ENCODE results near the gene PRKD3.

Gene PRKD3

DNA sequence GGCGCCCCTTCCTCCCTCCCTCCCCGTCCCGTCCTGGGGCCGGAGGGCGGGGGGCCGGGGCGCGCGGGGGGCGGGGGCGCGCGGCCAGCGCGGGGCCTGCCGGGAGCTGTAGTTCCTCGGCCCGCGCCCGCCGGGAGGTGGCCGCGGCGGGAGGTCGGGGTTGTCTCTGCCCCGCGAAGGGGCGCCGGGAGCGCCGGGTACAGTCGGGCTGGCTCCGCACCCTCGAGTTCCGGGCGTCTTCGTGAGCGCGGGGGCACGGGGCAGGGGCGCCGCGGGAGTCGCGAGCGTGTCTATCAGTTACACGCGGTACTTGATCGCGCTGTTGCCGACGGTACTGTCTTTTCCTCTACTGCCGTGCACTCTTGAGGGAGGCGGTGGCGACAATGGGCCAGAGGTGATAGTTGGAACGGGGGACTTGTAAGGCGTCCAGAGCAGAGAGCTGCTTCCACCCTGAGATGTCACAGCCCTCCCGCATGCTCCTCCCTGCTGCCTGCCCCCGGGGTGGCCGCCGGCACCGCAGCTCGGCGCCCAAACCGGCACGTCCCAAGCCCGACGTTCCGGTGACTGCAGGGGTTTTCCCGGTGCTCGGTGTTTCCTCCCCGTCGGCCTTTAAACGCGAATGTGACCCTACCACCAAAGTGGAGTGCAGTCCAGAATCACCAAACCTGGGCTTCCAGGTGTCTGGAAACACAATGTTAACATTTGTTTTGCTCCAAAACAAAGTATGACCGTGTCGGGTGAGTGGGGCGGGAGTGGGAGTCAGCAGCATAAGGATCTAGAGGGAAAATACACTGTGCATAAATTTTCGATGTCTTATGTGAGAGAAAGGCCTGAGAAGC is at the start of gene PRKD3:
Gene PRKD3, minus strand, starts transcription at position 48 of the 839 bp plus-strand sequence. CDS start 8,309 bp downstream, outside the sequence.
- in situ Hi-C loops (cut with MboI; ENCODE audit: low sequenced_read_pairs): no loop called here

- in situ Hi-C loops (cut with MboI; ENCODE audit: low sequenced_read_pairs): no loop called here
Measured at GRCh38 chr2:37372000-37372399, 47.4 kb upstream of the PRKD3 start.

DNA sequence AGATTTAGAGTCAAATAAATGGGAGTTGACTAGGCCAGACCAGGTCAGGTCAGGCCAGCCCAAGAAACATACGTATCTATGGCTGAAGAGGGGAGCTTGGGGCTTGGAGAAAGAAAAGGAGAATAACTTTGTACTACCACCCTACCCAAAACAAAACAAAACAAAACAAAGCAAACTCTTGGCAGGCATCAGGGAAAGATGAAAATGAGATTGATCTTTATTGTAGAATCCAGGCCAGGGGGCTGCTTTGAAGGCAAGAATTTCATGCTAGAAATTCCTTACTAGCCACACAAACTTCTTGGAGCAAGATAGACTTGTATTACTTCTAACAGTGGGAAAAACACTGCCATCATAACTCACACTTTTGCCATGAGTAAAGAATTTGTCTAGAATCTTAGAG is 46.0 kb upstream of the PRKD3 start:
- in situ Hi-C loops (cut with MboI; ENCODE audit: low sequenced_read_pairs): no loop called here

GRCh38 chr2:37367984-37368383 is 43.4 kb upstream of the PRKD3 start:
- in situ Hi-C loops (cut with MboI; ENCODE audit: low sequenced_read_pairs): no loop called here

DNA sequence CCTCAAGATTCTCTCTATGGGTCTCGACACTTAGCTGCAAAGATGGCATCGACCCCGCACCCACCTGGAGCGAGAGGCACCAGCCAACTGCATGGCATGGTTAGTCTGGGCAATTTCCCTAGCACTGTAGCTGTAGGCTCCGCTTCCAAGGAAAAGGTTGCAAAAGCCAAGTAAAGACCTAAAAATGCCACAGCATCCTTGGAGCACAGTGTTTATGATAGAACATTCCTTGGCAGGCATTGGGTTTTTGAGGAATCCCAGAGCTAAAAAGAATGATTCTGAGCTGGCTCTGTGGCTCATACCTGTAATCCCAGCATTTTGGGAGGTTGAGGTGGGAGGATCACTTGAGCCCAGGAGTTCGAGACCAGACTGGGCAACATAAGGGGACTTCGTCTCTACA is 42.7 kb upstream of the PRKD3 start:
- in situ Hi-C loops (cut with MboI; ENCODE audit: low sequenced_read_pairs): no loop called here

DNA sequence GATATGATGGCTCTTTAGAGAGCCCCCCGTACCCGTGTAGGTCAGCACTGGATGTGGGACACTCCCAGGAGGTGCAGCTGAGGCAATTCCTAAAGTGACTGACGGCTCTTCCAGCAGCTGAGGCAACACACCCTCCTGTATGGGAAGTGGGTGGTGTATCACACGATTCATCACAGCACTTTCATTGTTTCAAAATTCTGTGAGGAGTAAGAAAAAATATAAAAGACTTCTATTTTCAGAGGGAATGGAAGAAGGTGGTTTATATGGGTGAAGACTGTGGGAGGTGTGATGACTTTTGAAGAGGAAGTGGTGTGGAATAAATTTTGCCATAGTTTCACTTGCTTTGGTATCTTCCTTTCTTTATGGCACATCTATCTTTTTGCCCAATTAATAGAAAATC is 42.1 kb upstream of the PRKD3 start:
- in situ Hi-C loops (cut with MboI; ENCODE audit: low sequenced_read_pairs): no loop called here

- in situ Hi-C loops (cut with MboI; ENCODE audit: low sequenced_read_pairs): no loop called here
Measured at GRCh38 chr2:37365669-37366068, 41.0 kb upstream of the PRKD3 start.

GRCh38 chr2:37364351-37364750 is 39.7 kb upstream of the PRKD3 start:
- in situ Hi-C loops (cut with MboI; ENCODE audit: low sequenced_read_pairs): no loop called here

- in situ Hi-C loops (cut with MboI; ENCODE audit: low sequenced_read_pairs): no loop called here
Measured at GRCh38 chr2:37361994-37362698, 37.5 kb upstream of the PRKD3 start.

DNA sequence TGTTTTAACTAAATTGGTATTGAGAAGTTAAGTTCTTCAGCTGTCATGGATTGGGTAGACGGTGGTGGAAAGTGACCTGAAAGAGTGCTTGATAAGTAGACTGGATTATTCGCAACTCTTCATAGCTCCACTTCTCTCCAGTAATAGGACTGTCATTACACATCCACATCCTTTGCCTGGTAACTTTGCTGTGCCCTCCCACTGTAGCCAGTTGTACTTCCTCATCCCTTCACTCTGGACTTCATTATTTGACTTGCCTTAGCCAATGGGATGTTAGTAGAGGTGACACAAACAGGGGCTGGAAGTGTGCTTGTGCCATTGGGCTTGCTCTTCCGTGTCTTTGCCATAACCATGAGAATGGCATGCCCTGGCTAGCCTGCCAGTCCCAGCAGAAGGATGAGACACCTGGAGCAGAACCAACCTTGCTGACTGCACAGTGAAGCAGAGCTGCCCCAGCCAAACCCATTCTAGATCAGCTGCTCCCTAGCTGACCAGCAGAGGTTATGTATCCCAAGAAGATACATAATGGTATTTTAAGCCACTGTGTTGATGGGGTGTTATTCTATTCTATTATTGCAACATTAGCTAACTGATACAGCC is 36.7 kb upstream of the PRKD3 start:
- in situ Hi-C loops (cut with MboI; ENCODE audit: low sequenced_read_pairs): no loop called here

- in situ Hi-C loops (cut with MboI; ENCODE audit: low sequenced_read_pairs): no loop called here
Measured at GRCh38 chr2:37358466-37358865, 33.8 kb upstream of the PRKD3 start.

DNA sequence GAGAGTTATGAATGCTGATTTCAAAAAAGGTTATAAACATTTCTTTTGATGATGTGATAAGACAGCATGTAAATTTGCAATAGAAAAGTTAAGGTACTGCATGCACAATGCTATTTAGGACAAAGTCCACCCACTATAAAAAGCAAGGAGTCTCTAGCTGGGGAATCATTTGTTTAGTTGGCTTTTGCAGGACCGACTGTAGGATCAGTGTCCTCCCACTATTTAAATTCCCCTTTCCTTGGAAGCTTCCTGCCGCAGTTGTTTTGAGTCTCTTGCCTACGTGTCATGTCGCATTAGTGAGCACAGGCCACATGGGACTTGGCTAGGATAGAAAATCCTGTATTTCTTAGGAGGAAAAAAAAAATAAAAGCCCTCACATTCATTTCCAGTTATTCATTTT is 32.9 kb upstream of the PRKD3 start:
- in situ Hi-C loops (cut with MboI; ENCODE audit: low sequenced_read_pairs): no loop called here

GRCh38 chr2:37357069-37357468 is 32.4 kb upstream of the PRKD3 start:
- in situ Hi-C loops (cut with MboI; ENCODE audit: low sequenced_read_pairs): no loop called here

DNA sequence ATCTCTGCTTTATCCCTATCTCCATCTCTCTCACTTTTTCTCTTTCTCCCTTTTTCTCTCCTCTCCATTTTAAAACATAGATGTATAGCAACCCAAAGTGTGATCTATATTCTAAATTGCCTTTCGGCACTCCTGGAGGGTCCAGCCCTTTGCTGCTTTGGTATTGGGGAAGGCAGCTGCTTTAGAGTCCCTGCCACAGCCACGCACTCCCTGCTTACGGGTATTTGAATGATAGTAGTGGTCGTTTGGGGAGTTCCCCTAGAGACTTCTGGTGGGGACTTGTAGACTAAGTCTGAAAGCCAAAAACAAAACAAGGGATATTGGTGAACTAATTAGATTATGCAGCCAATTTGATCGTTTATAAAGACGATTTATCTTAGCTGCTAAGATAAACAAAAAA is 31.7 kb upstream of the PRKD3 start:
- in situ Hi-C loops (cut with MboI; ENCODE audit: low sequenced_read_pairs): no loop called here

DNA sequence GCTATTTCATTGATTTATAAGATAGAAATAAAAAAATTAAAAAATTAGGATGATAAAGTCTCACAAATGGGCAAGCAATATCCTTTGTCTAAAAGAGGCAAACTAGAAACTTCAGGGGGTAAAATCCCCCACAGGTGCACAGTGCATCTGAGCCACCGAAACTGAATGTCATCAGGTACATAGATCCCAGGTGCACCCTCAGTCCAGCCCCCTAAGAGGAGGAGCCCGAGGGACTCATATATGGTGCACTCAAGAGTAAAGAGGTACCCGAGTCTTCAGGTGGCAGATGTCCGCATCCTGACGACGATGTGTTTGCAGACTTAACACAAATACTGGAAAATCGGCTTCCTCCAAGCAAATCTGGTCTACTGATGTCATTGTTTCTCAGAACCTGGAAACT is 31.1 kb upstream of the PRKD3 start:
- in situ Hi-C loops (cut with MboI; ENCODE audit: low sequenced_read_pairs): no loop called here

DNA sequence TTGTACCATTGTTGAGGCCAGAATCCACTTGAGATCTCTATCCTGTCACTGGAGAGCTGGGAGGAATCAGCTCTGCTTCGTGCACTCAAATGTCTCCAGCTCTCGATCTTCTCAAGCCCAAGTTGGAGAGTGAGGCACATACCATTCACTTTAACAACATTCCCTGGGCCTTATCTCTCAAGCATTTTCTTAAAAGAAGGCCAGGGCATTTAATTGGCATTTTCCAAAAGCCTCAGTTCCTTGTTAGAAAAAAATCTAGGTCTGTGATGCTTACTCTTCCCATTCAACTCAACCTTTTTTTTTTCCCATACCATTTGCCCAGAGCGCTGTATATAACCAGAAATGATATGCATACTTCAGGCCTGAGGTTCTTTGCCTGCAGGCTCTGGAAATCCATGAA is 29.9 kb upstream of the PRKD3 start:
- in situ Hi-C loops (cut with MboI; ENCODE audit: low sequenced_read_pairs): no loop called here

DNA sequence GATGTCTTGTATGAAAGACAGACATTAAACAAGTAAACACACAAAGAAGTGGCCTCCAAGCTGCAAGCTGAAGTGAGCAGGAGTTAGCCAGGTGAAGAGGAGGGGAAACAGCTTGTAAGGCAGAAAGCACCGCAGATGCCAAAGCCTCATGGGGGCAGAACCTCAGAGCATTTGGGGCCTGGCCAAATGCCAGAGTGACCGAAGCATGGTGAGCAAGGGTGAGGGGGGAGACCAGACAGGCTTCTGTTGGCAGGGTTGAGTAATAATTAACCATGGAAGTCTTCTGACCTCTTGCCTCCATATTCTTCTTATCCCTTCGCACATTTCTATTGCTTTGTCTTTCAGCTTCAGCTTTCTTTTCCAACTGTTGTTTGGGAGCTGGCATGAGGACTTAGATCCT is 25.4 kb upstream of the PRKD3 start:
- in situ Hi-C loops (cut with MboI; ENCODE audit: low sequenced_read_pairs): no loop called here

DNA sequence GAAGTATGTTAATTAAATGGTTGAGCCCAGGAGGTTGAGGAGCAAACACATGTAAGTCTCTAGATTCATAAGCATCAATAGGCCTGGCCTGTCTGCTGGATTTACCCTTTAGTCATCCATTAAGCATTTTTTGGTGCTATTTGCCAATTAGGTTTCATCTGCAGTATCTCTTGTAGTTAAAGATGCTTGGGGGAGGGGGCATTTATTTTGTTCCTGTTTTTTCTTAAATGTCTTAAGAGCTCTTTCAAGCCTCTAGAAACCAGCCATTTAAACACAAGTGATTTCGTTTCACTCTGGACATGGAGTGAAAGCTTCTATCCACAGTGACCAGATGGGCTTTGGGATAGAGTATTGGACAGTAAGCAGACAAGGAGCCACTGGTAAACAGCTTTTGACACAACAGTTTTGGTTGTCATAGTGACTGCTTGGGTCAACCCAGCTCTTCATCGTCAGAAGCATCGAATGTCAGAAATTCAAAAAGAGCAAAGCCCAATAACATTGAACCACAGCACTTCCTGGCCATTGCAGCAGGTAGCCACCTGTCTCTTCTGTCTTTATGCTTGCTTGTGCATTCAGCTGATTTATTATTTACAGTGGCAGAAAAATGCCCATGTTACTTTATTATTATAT is 24.7 kb upstream of the PRKD3 start:
- in situ Hi-C loops (cut with MboI; ENCODE audit: low sequenced_read_pairs): no loop called here

DNA sequence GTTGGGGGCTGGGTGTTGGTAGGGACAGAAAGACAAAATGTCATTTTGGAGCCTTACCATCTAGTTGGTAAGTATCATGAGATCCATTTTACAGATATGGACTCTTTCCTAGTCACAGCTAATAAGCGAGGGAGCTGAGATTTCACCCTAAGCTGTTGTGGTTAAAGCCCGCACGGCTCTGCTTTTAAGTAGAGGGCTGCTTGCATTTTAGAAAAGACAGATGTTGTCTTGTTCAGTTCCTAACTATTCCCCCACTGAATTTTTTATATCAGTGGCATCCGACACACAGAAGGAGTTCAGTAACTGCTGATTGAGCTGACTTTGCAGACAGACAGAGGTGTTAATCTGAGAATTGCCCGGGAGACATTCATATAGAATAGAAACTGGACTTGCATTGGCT is 23.5 kb upstream of the PRKD3 start:
- in situ Hi-C loops (cut with MboI; ENCODE audit: low sequenced_read_pairs): no loop called here

GRCh38 chr2:37344453-37345361 is 20.1 kb upstream of the PRKD3 start, which contains the start of gene QPCT:
TSS of gene QPCT (plus strand) at chr2:37344630. CDS start at chr2:37344732, 102 bp downstream.
- in situ Hi-C loops (cut with MboI; ENCODE audit: low sequenced_read_pairs): no loop called here

All from HL-60/S4 (cell line).